Posterior vena cava (tissue), 2 donors: ENCODE data around the gene DCHS1. TPM values are rescaled to one million over a fixed set of nuclear protein-coding genes. Genes with fewer than 3 reads are reported as not detected.
A peak's percentile ranks its signal among the peaks of the same experiment; 100 is the strongest.

Source experiments
- DNase-seq: peaks from one replicate; pipeline ENCODE4 v3.0.0-alpha.2; 2020; ENCODE audit warnings: low spot score
- intact Hi-C, 2 donors: fragments of 100-400 bp; cut with DNase I; formaldehyde crosslinking; loops; one replicate each; pipeline versions ENCODE4 v1.14.1 to v1.14.2; 2022 to 2023
- total RNA-seq, 2 donors: library from RNA; stranded (reverse); fragmentation: NEBNext Ultra II Directional; extraction: Animal tissue kit (Norgen Biotek cat#: 25700); gene quantifications; one replicate each; pipeline ENCODE4 v1.2.1, GENCODE V29; 2021
- donor health status: DM: yes; HTN: yes; CAD: no.
- donor health status: DM: yes; HTN: yes; CAD: no.

Gene DCHS1
- total RNA-seq, 2 donors from 2014 or later: 28.9 to 42.3 TPM

GRCh38 chr11:6606471-6607189 is 49.0 kb downstream of the DCHS1 start:
- peak; percentile 97 for DNase-seq
- intact Hi-C loops: no loop called here

- DNase-seq: no peak
- intact Hi-C loops: no loop called here
These were observed 50.8 kb downstream of the DCHS1 start for GRCh38 chr11:6604790-6605189.

GRCh38 chr11:6604081-6604626 is 51.5 kb downstream of the DCHS1 start:
- DNase-seq: no peak
- intact Hi-C loops: no loop called here

GRCh38 chr11:6603287-6604080 is 52.1 kb downstream of the DCHS1 start, which contains the start of the genes ILK and RRP8:
ILK (plus strand) TSS chr11:6603774; CDS start chr11:6604272, 498 bp downstream.
RRP8 (minus strand) TSS chr11:6603616; CDS start chr11:6603502, 114 bp downstream.
- intact Hi-C loops: no loop called here
- DNase-seq: peak; percentile 98

GRCh38 chr11:6602096-6602940 is 53.3 kb downstream of the DCHS1 start:
- intact Hi-C loops: no loop called here
- DNase-seq: no peak

GRCh38 chr11:6601041-6601461 is 54.6 kb downstream of the DCHS1 start:
- intact Hi-C loops: no loop called here
- no peak for DNase-seq

- intact Hi-C loops: no loop called here
- DNase-seq: no peak
These were observed 55.7 kb downstream of the DCHS1 start for GRCh38 chr11:6599881-6600390.

GRCh38 chr11:6599449-6599848 is 56.2 kb downstream of the DCHS1 start:
- intact Hi-C loops: no loop called here
- no peak for DNase-seq

- intact Hi-C loops: no loop called here
- DNase-seq: no peak
These were observed 57.1 kb downstream of the DCHS1 start for GRCh38 chr11:6598555-6598954.

GRCh38 chr11:6596239-6596877 is 59.3 kb downstream of the DCHS1 start:
- intact Hi-C loops: no loop called here
- no peak for DNase-seq

GRCh38 chr11:6594142-6594768 is 61.4 kb downstream of the DCHS1 start:
- DNase-seq: no peak
- intact Hi-C loops: loop anchor here in 1 of 2 donors (2.0 kb wide), 1 partner anchor 59 kb away; no protein-coding TSS in a partner anchor

- DNase-seq: no peak
- intact Hi-C loops: no loop called here
These were observed 67.6 kb downstream of the DCHS1 start for GRCh38 chr11:6588018-6588417.

- DNase-seq: no peak
- intact Hi-C loops: no loop called here
These were observed 68.2 kb downstream of the DCHS1 start for GRCh38 chr11:6587360-6587953.

GRCh38 chr11:6586434-6587359 is 68.9 kb downstream of the DCHS1 start:
- DNase-seq: no peak
- intact Hi-C loops: no loop called here

- DNase-seq: no peak
- intact Hi-C loops: no loop called here
These were observed 71.1 kb downstream of the DCHS1 start for GRCh38 chr11:6584528-6584927.

- intact Hi-C loops: no loop called here
- no peak for DNase-seq
These were observed 72.0 kb downstream of the DCHS1 start for GRCh38 chr11:6583584-6583983.

- no peak for DNase-seq
- intact Hi-C loops: no loop called here
These were observed 75.9 kb downstream of the DCHS1 start for GRCh38 chr11:6579681-6580080.
